Karpas-422 (cell line): Measurements from ENCODE around the gene KPTN. TPM values are rescaled to one million over a fixed set of nuclear protein-coding genes. Genes with fewer than 3 reads are reported as not detected.

ENCODE experiments used
- DNase-seq: peaks from one replicate; pipeline ENCODE4 v3.0.0-alpha.2; 2015
- H2AFZ ChIP-seq: fragments of 200-600 bp; sonication (generic); 2 replicates; pipeline ENCODE4 v1.6.1; 2014; ENCODE audit warnings: antibody characterized with exemption, low read length, mixed read lengths
- H3K27ac ChIP-seq: fragments of 200-600 bp; sonication (generic); 2 replicates; pipeline ENCODE4 v1.5.1; 2014; ENCODE audit warnings: mild to moderate bottlenecking, low read length, moderate library complexity
- H3K27me3 ChIP-seq: fragments of 200-600 bp; sonication (generic); 2 replicates; pipeline ENCODE4 v1.6.1; 2014; ENCODE audit warnings: low read length, mixed read lengths
- H3K36me3 ChIP-seq: fragments of 200-600 bp; sonication (generic); 2 replicates; pipeline ENCODE4 v1.6.1; 2014; ENCODE audit warnings: low read length, mixed read lengths; ENCODE audit not compliant: insufficient read depth
- H3K4me1 ChIP-seq: fragments of 200-600 bp; sonication (generic); 2 replicates; pipeline ENCODE4 v1.6.1; 2014; ENCODE audit warnings: mild to moderate bottlenecking, low read length, mixed read lengths
- H3K4me2 ChIP-seq: fragments of 200-600 bp; sonication (generic); 2 replicates; pipeline ENCODE4 v1.6.1; 2014; ENCODE audit warnings: low read length, low read depth, mild to moderate bottlenecking; ENCODE audit not compliant: poor library complexity, severe bottlenecking
- H3K4me3 ChIP-seq: fragments of 200-600 bp; sonication (generic); 2 replicates; pipeline ENCODE4 v1.5.1; 2014; ENCODE audit warnings: mild to moderate bottlenecking, antibody characterized with exemption, low read length, mixed read lengths
- H3K79me2 ChIP-seq: fragments of 200-600 bp; sonication (generic); 2 replicates; pipeline ENCODE4 v1.6.1; 2014; ENCODE audit warnings: mild to moderate bottlenecking, low read length, mixed read lengths
- H3K9ac ChIP-seq: fragments of 200-600 bp; sonication (generic); 2 replicates; pipeline ENCODE4 v1.6.0; 2014; ENCODE audit warnings: low read length
- H3K9me2 ChIP-seq: fragments of 200-600 bp; sonication (generic), shearing (Covaris generic); replicated peaks from 2 replicates; pipeline ENCODE4 v1.6.0; 2014; ENCODE audit warnings: mild to moderate bottlenecking, low read length, moderate library complexity; ENCODE audit not compliant: insufficient read depth
- H3K9me3 ChIP-seq: fragments of 300-700, 200-600 bp; sonication (generic); 2 replicates; pipeline ENCODE4 v1.6.1; 2014; ENCODE audit warnings: low read length, mixed read lengths
- H4K20me1 ChIP-seq: fragments of 200-600 bp; sonication (generic); 2 replicates; pipeline ENCODE4 v1.6.1; 2014; ENCODE audit warnings: mild to moderate bottlenecking, antibody characterized with exemption, low read length, low read depth; ENCODE audit not compliant: insufficient read depth
- total RNA-seq: library from RNA; depleted of rRNA; stranded (reverse); fragments of >200 nt; shearing (Covaris generic); gene quantifications from 2 replicates; pipeline ENCODE4 v1.2.3, GENCODE V29; 2014; ENCODE audit warnings: low replicate concordance

The KPTN gene
- total RNA-seq, 1 experiment from 2014 or later, result 6.2 TPM

- no peaks in the 10 kb centered on the region for H3K36me3 ChIP-seq
- no peak overlapping the region for H3K4me3 ChIP-seq
- H2AFZ ChIP-seq, result no peak overlapping the region
- H3K9ac ChIP-seq, result 0 out of 2 replicates have a peak overlapping the region, but pooled peaks have one; percentile 46
- H3K9me2 ChIP-seq, result no peaks in the 10 kb centered on the region
- H3K4me2 ChIP-seq, result no peak overlapping the region
- peaks cover 5% of the 10 kb centered on the region for H3K4me1 ChIP-seq
- no peak overlapping the region for H3K27ac ChIP-seq
- no peaks in the 10 kb centered on the region for H3K9me3 ChIP-seq
- no peaks in the 10 kb centered on the region for H4K20me1 ChIP-seq
- DNase-seq, result no peak
- no peaks in the 10 kb centered on the region for H3K27me3 ChIP-seq
- no peaks in the 10 kb centered on the region for H3K79me2 ChIP-seq
Observed at GRCh38 chr19:47446534-47447469, 37.2 kb downstream of the KPTN start.

DNA sequence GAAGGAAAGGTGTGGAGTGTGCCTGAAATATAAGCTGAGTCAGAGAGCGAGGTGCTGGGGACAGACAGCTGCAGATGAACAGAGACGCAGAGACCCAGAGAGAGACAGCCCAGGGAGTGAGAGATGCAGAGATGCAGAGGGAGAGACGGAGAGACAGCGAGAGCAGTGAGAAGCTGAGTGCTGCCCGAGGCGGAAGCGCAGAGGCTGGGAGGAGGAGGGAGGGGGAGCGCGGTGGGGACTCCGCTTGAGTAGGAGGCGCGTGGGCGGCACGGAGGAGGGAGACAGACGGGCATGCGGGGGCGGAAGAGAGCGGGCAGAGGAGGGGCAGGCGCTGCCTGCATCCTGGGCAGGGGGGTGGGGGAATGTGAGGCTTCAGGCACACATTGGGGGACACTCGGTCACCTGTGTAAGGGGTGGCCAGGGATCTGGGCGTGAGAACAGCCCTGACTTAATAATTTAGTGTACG is 38.0 kb downstream of the KPTN start:
- Histone ChIP-seq H3K9me2 (no peaks in the 10 kb centered on the region), H2AFZ (no peak overlapping the region), H3K27ac (no peak overlapping the region), H3K9me3 (no peaks in the 10 kb centered on the region), H3K27me3 (no peaks in the 10 kb centered on the region), H3K4me2 (peak overlapping the region; percentile 22), H3K4me3 (no peak overlapping the region; the same call in 1 of the 2 replicates), H3K9ac (peak overlapping the region; percentile 46; the same call in 1 of the 2 replicates), H3K79me2 (no peaks in the 10 kb centered on the region), H3K36me3 (no peaks in the 10 kb centered on the region), H3K4me1 (peaks cover 5% of the 10 kb centered on the region), H4K20me1 (no peaks in the 10 kb centered on the region)
- peak; percentile 75 for DNase-seq

- no peaks in the 10 kb centered on the region for H3K9me2 ChIP-seq
- H3K36me3 ChIP-seq, result no peaks in the 10 kb centered on the region
- H3K4me2 ChIP-seq, result peak overlapping the region; percentile 22
- H3K79me2 ChIP-seq, result no peaks in the 10 kb centered on the region
- H3K27ac ChIP-seq, result no peak overlapping the region
- no peak overlapping the region for H2AFZ ChIP-seq
- H4K20me1 ChIP-seq, result no peaks in the 10 kb centered on the region
- no peaks in the 10 kb centered on the region for H3K9me3 ChIP-seq
- H3K9ac ChIP-seq, result peak overlapping the region; percentile 46; the same call in 1 of the 2 replicates
- peaks cover 5% of the 10 kb centered on the region for H3K4me1 ChIP-seq
- no peaks in the 10 kb centered on the region for H3K27me3 ChIP-seq
- H3K4me3 ChIP-seq, result no peak overlapping the region; the same call in 1 of the 2 replicates
- DNase-seq, result no peak
Observed at GRCh38 chr19:47445527-47445926, 38.5 kb downstream of the KPTN start.

GRCh38 chr19:47444388-47444821 is 39.6 kb downstream of the KPTN start:
- Histone ChIP-seq H3K9ac (no peak overlapping the region), H3K9me3 (no peaks in the 10 kb centered on the region), H3K4me2 (no peak overlapping the region), H3K9me2 (no peaks in the 10 kb centered on the region), H3K4me3 (no peak overlapping the region), H3K79me2 (no peaks in the 10 kb centered on the region), H2AFZ (no peak overlapping the region), H3K4me1 (peaks cover 5% of the 10 kb centered on the region), H3K27ac (no peak overlapping the region), H3K36me3 (no peaks in the 10 kb centered on the region), H4K20me1 (no peaks in the 10 kb centered on the region), H3K27me3 (no peaks in the 10 kb centered on the region)
- peak; percentile 48 for DNase-seq

DNA sequence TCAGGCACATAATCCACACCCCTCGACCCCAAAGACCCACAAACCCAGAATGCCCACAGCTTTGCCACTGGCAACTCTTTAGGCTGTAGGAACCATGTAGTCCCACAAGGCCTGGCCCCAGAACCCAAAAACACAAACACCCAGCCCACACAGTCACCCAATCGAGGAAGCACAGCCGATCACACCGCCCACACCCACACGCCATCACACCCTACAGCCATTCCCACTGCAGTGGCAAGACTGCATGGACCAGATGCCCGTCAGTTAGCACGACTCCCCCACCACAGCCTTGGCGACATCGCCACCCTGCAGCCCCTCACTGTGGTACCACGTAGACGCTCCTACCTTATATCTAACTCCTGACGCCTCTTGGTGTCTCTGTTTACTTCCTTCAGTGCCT is 40.7 kb downstream of the KPTN start:
- H3K4me2 ChIP-seq, result no peak overlapping the region
- H3K9ac ChIP-seq, result no peak overlapping the region
- no peak overlapping the region for H3K27ac ChIP-seq
- no peaks in the 10 kb centered on the region for H3K79me2 ChIP-seq
- no peak for DNase-seq
- peaks cover 5% of the 10 kb centered on the region for H3K4me1 ChIP-seq
- no peaks in the 10 kb centered on the region for H3K9me3 ChIP-seq
- no peak overlapping the region for H3K4me3 ChIP-seq
- no peaks in the 10 kb centered on the region for H4K20me1 ChIP-seq
- no peak overlapping the region for H2AFZ ChIP-seq
- H3K36me3 ChIP-seq, result no peaks in the 10 kb centered on the region
- H3K27me3 ChIP-seq, result no peaks in the 10 kb centered on the region
- H3K9me2 ChIP-seq, result no peaks in the 10 kb centered on the region

DNA sequence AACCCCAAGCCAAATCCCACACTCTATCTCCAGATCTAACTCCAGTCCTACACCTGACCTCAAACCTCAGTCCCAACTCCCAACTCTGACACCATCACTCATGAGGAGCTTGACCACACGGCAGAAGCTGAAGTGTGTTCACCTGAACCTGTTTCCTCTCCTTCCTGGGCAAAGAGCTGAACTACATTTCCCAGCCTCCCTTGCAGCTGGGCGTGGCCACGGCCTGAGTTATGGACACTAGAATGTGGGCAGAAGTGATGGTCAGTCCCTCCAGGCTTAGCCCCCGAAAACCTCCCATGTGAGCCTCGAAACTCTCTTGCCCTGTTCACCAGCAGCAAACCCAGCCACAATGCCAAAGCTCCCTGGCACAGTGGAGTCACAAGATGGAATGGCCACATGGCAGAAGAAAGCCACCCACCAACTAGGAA is 45.2 kb downstream of the KPTN start:
- DNase-seq, result peak; percentile 62
- H3K27me3 ChIP-seq, result no peaks in the 10 kb centered on the region
- no peaks in the 10 kb centered on the region for H3K9me2 ChIP-seq
- H3K4me2 ChIP-seq, result no peak overlapping the region
- H3K79me2 ChIP-seq, result no peaks in the 10 kb centered on the region
- H4K20me1 ChIP-seq, result no peaks in the 10 kb centered on the region
- H3K4me1 ChIP-seq, result peaks cover 7% of the 10 kb centered on the region; the same call in 1 of the 2 replicates
- no peak overlapping the region for H2AFZ ChIP-seq
- no peaks in the 10 kb centered on the region for H3K36me3 ChIP-seq
- H3K4me3 ChIP-seq, result no peak overlapping the region
- no peaks in the 10 kb centered on the region for H3K9me3 ChIP-seq
- no peak overlapping the region for H3K9ac ChIP-seq
- H3K27ac ChIP-seq, result no peak overlapping the region

DNA sequence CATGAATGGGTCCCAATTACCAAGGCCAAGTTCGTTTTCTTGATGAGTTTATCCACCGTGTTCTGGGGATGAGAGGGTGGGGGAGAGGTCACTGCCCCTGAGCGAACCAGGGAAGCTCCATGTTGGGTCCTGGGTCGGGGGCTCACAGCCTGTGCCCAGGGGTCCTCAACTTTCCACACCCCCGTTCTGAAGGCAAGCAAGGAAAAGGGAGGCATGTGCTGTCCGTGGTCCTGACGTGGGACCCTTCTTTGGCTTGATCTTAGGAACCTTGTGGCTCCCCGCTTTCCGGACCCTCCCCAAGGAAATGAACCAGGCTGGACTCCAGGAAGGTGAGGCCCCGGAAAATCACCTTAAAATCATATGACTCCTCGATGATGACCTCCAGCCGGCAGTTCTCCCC is 46.5 kb downstream of the KPTN start:
- DNase-seq, result no peak
- H2AFZ ChIP-seq, result no peak overlapping the region

GRCh38 chr19:47436712-47437401 is 47.2 kb downstream of the KPTN start:
- no peak overlapping the region for H3K27ac ChIP-seq
- H3K9ac ChIP-seq, result no peak overlapping the region
- H3K9me2 ChIP-seq, result no peaks in the 10 kb centered on the region
- no peak overlapping the region for H3K4me2 ChIP-seq
- no peak overlapping the region for H2AFZ ChIP-seq
- H3K4me3 ChIP-seq, result no peak overlapping the region
- no peaks in the 10 kb centered on the region for H3K9me3 ChIP-seq
- no peaks in the 10 kb centered on the region for H3K79me2 ChIP-seq
- H3K36me3 ChIP-seq, result no peaks in the 10 kb centered on the region
- H3K4me1 ChIP-seq, result peaks cover 14% of the 10 kb centered on the region
- peak; percentile 93 for DNase-seq
- H4K20me1 ChIP-seq, result no peaks in the 10 kb centered on the region
- H3K27me3 ChIP-seq, result no peaks in the 10 kb centered on the region

More for the DNA sequence above, 46.5 kb downstream of the KPTN start:
- no peaks in the 10 kb centered on the region for H3K9me3 ChIP-seq
- H3K9ac ChIP-seq, result no peak overlapping the region
- peaks cover 14% of the 10 kb centered on the region for H3K4me1 ChIP-seq
- no peaks in the 10 kb centered on the region for H3K36me3 ChIP-seq
- no peak overlapping the region for H3K27ac ChIP-seq
- no peaks in the 10 kb centered on the region for H4K20me1 ChIP-seq
- H3K4me3 ChIP-seq, result no peak overlapping the region
- no peaks in the 10 kb centered on the region for H3K79me2 ChIP-seq
- H3K27me3 ChIP-seq, result no peaks in the 10 kb centered on the region
- H3K9me2 ChIP-seq, result no peaks in the 10 kb centered on the region
- no peak overlapping the region for H3K4me2 ChIP-seq
